Astrocyte (in vitro differentiated cells and primary cell): ENCODE measurements around the gene MBP.

Experiments
- CTCF ChIP-seq: IDR thresholded peaks from 2 replicates; pipeline ENCODE4 v1.5.1; 2011; ENCODE audit warnings: low read depth, mild to moderate bottlenecking, inconsistent platforms, low read length, moderate library complexity; ENCODE audit not compliant: insufficient read depth
- EZH2 ChIP-seq: IDR thresholded peaks from 2 replicates; pipeline ENCODE4 v1.6.1; 2012; ENCODE audit warnings: mild to moderate bottlenecking, low read length, inconsistent platforms; ENCODE audit not compliant: insufficient read depth

DNA sequence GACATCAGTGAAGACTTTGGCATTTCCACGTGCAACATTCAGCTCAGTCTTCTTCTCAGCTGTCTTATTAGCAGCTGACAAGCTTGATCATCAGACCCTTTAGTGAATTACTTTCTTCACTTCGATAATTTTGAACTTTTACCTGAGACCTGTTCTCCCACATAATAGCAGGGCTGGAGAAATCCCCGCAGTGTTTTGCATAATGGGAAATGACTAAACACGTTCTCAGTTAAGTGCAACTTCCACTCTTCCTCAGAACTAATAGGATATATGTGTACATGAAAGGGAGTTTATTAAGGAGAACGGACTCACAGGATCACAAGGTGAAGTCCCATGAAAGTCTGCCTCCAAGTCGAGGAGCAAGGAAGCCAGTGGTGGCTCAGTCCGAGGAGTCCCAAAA is 28.8 kb upstream of the MBP start:
- TF ChIP-seq EZH2 (no peak), CTCF (no peak)
